Astrocyte (in vitro differentiated cells and primary cell): ENCODE data around the gene CTTNBP2NL. TPM values are rescaled to one million over a fixed set of nuclear protein-coding genes. Genes with fewer than 3 reads are reported as not detected.

ENCODE experiments used
- DNase-seq: peaks from one replicate; pipeline ENCODE4 v3.0.0-alpha.2; 2010; ENCODE audit warnings: low read depth
- FAIRE-seq: peaks from 2 replicates; lab custom pipeline; 2011; peaks lifted over from hg19 to GRCh38; lab: Jason Lieb, UNC
- H2AFZ ChIP-seq: 2 replicates; pipeline ENCODE4 v1.6.0; 2012; ENCODE audit warnings: low read depth, low read length, inconsistent platforms
- H3K27ac ChIP-seq: 2 replicates; pipeline ENCODE4 v1.5.1; 2011; ENCODE audit warnings: low read depth, low read length, inconsistent platforms
- H3K27me3 ChIP-seq: 2 replicates; pipeline ENCODE4 v1.6.0; 2011; ENCODE audit warnings: low read length, inconsistent platforms; ENCODE audit not compliant: insufficient read depth
- H3K36me3 ChIP-seq: 2 replicates; pipeline ENCODE4 v1.5.1; 2011; ENCODE audit warnings: low read length, inconsistent platforms; ENCODE audit not compliant: insufficient read depth
- H3K4me1 ChIP-seq: 2 replicates; pipeline ENCODE4 v1.5.1; 2011; ENCODE audit warnings: low read length, inconsistent platforms; ENCODE audit not compliant: insufficient read depth
- H3K4me2 ChIP-seq: 2 replicates; pipeline ENCODE4 v1.6.0; 2012; ENCODE audit warnings: low read length, inconsistent platforms
- H3K4me3 ChIP-seq: 2 replicates; pipeline ENCODE4 v1.5.1; 2011; ENCODE audit warnings: low read depth, mild to moderate bottlenecking, low read length, inconsistent platforms; ENCODE audit not compliant: insufficient read depth
- H3K79me2 ChIP-seq: 2 replicates; pipeline ENCODE4 v1.6.0; 2012; ENCODE audit warnings: mild to moderate bottlenecking, low read length, inconsistent platforms; ENCODE audit not compliant: insufficient read depth
- H3K9ac ChIP-seq: 2 replicates; pipeline ENCODE4 v1.6.0; 2012; ENCODE audit warnings: mild to moderate bottlenecking, low read length, inconsistent platforms
- H3K9me3 ChIP-seq: 2 replicates; pipeline ENCODE4 v1.5.1; 2012; ENCODE audit warnings: low read depth, mild to moderate bottlenecking, low read length, inconsistent platforms; ENCODE audit not compliant: insufficient read depth
- H4K20me1 ChIP-seq: 2 replicates; pipeline ENCODE4 v1.6.0; 2012; ENCODE audit warnings: low read length, inconsistent platforms; ENCODE audit not compliant: insufficient read depth
- H3K27ac Mint-ChIP-seq: one replicate; pipeline ENCODE4 v1.8.0; 2021; ENCODE audit warnings: mild to moderate bottlenecking, mixed read lengths; ENCODE audit not compliant: unreplicated experiment
- H3K27me3 Mint-ChIP-seq: one replicate; pipeline ENCODE4 v1.8.0; 2021; ENCODE audit warnings: low read depth, mixed read lengths; ENCODE audit not compliant: unreplicated experiment
- H3K36me3 Mint-ChIP-seq: one replicate; pipeline ENCODE4 v1.8.0; 2021; ENCODE audit warnings: low read depth, mixed read lengths; ENCODE audit not compliant: unreplicated experiment
- H3K4me1 Mint-ChIP-seq: one replicate; pipeline ENCODE4 v1.8.0; 2021; ENCODE audit warnings: low read depth, mixed read lengths; ENCODE audit not compliant: unreplicated experiment
- H3K4me3 Mint-ChIP-seq: one replicate; pipeline ENCODE4 v1.8.0; 2021; ENCODE audit warnings: mild to moderate bottlenecking, moderate library complexity, mixed read lengths; ENCODE audit not compliant: unreplicated experiment
- H3K9me3 Mint-ChIP-seq: one replicate; pipeline ENCODE4 v1.8.0; 2021; ENCODE audit warnings: mild to moderate bottlenecking, mixed read lengths; ENCODE audit not compliant: unreplicated experiment
- EZH2 ChIP-seq: IDR thresholded peaks from 2 replicates; pipeline ENCODE4 v1.6.1; 2012; ENCODE audit warnings: mild to moderate bottlenecking, low read length, inconsistent platforms; ENCODE audit not compliant: insufficient read depth
- total RNA-seq: library from RNA; stranded (reverse); gene quantifications from 2 replicates; pipeline ENCODE4 v1.2.1, GENCODE V29; 2021
- TF ChIP-seq, protein P1 (sequence below): IDR thresholded peaks from 2 replicates; pipeline ENCODE4 v1.5.1; 2011; ENCODE audit warnings: low read depth, mild to moderate bottlenecking, inconsistent platforms, low read length, moderate library complexity; ENCODE audit not compliant: insufficient read depth

Gene CTTNBP2NL
- total RNA-seq, 1 donor from 2014 or later, result 91.9 TPM

DNA sequence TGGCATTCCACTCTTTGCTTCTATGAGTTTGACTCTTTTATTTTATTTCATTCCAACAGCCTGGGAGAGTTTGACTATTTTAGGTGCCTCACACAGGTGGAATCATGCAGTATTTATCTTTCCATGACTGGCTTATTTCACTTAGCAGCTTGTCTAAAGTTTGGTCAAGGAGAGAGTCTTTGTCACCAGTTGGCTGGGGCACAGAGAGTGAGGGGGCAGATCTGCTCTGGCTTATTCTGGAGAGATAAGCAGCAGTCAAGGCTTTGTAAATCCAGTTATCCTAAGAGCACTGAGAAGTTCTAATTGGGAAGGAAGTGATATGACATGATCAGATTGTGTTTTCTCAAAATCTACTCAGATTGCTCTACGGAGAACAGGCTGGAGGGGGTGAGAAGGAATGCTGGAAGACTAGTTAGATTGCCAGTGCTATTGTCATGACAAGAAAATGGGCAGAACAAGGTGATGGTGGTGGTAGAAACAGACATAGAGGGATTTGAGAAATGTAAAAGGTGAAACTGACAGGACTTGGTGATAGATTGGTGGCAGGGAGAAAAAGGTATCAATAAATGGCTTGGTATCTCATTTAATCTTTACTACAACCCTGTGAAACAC lies 12.1 kb upstream of the CTTNBP2NL start:
- no peak for FAIRE-seq
- no peak overlapping the region for H3K9ac ChIP-seq
- Mint-ChIP-seq H3K9me3 (no peaks in the 10 kb centered on the region), H3K4me3 (no peak overlapping the region), H3K27me3 (no peaks in the 10 kb centered on the region), H3K4me1 (peaks cover 12% of the 10 kb centered on the region), H3K27ac (no peak overlapping the region), H3K36me3 (no peaks in the 10 kb centered on the region)
- TF ChIP-seq EZH2, result no peak
- TF ChIP-seq, protein P1, sequence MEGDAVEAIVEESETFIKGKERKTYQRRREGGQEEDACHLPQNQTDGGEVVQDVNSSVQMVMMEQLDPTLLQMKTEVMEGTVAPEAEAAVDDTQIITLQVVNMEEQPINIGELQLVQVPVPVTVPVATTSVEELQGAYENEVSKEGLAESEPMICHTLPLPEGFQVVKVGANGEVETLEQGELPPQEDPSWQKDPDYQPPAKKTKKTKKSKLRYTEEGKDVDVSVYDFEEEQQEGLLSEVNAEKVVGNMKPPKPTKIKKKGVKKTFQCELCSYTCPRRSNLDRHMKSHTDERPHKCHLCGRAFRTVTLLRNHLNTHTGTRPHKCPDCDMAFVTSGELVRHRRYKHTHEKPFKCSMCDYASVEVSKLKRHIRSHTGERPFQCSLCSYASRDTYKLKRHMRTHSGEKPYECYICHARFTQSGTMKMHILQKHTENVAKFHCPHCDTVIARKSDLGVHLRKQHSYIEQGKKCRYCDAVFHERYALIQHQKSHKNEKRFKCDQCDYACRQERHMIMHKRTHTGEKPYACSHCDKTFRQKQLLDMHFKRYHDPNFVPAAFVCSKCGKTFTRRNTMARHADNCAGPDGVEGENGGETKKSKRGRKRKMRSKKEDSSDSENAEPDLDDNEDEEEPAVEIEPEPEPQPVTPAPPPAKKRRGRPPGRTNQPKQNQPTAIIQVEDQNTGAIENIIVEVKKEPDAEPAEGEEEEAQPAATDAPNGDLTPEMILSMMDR, result no peak
- H3K27me3 ChIP-seq, result peaks cover 21% of the 10 kb centered on the region
- H3K4me1 ChIP-seq, result peaks cover 7% of the 10 kb centered on the region
- H3K36me3 ChIP-seq, result no peaks in the 10 kb centered on the region
- H3K9me3 ChIP-seq, result no peaks in the 10 kb centered on the region
- no peak overlapping the region for H3K4me3 ChIP-seq
- H3K27ac ChIP-seq, result no peak overlapping the region
- DNase-seq, result no peak
- H3K4me2 ChIP-seq, result no peak overlapping the region
- no peaks in the 10 kb centered on the region for H4K20me1 ChIP-seq
- H2AFZ ChIP-seq, result no peak overlapping the region
- H3K79me2 ChIP-seq, result no peaks in the 10 kb centered on the region

DNA sequence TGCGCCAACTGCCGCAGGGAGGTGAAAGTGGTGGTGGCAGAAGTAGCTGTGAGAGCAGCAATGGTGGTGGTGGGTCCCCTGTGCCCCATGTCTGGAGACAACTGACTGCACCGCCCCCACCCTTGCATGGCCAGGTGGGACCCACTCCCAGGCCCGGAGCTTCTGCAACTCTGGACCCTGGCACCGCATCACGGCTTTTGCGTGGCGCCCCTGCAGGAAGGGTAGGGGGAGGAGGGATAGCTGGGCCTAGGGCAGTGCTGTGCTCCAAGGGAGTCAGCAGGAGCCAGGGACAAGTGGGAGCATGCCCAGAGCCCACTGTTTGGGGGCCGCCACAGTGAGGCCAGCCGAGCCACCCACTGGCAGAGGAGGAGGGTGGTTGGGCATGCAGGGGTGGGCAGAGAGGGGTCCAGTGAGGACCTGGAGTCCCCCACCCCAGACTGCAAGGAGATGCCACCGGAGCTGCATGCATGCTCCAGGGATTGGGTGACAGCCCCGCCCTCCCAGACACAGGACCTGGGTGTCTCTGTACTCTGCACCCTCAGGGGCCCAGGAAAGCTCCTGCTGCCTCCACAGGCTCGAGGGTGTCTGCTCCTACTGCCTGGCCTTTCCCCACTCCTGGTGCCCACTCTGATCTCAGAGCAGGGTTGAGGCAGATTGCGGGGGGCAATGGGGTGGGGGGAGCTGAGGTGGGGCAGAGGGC lies 9.8 kb upstream of the CTTNBP2NL start:
- no peak for FAIRE-seq
- H3K27me3 Mint-ChIP-seq, result no peaks in the 10 kb centered on the region
- TF ChIP-seq, protein P1, result no peak
- no peak for TF ChIP-seq EZH2

More for the DNA sequence above, 9.8 kb upstream of the CTTNBP2NL start:
- peaks cover 15% of the 10 kb centered on the region for H3K4me1 ChIP-seq
- H3K9ac ChIP-seq, result no peak overlapping the region
- no peaks in the 10 kb centered on the region for H3K9me3 ChIP-seq
- no peak for DNase-seq
- H4K20me1 ChIP-seq, result no peaks in the 10 kb centered on the region
- H3K9me3 Mint-ChIP-seq, result no peaks in the 10 kb centered on the region
- H3K4me3 ChIP-seq, result no peak overlapping the region
- no peak overlapping the region for H3K4me3 Mint-ChIP-seq
- no peaks in the 10 kb centered on the region for H3K79me2 ChIP-seq
- peaks cover 17% of the 10 kb centered on the region for H3K27me3 ChIP-seq
- H3K4me2 ChIP-seq, result no peak overlapping the region
- H3K27ac Mint-ChIP-seq, result no peak overlapping the region
- H3K4me1 Mint-ChIP-seq, result peaks cover 18% of the 10 kb centered on the region
- H3K27ac ChIP-seq, result no peak overlapping the region
- H3K36me3 Mint-ChIP-seq, result no peaks in the 10 kb centered on the region
- no peaks in the 10 kb centered on the region for H3K36me3 ChIP-seq
- H2AFZ ChIP-seq, result no peak overlapping the region
